GM12872 (cell line): ENCODE results near the gene INPP5A.

Experiments used
- TF ChIP-seq, protein P1 (sequence below): IDR thresholded peaks from 3 replicates; pipeline ENCODE4 v1.5.1; 2011; ENCODE audit warnings: low read depth, mild to moderate bottlenecking, low read length, moderate library complexity; ENCODE audit not compliant: insufficient read depth

The INPP5A gene, protein sequence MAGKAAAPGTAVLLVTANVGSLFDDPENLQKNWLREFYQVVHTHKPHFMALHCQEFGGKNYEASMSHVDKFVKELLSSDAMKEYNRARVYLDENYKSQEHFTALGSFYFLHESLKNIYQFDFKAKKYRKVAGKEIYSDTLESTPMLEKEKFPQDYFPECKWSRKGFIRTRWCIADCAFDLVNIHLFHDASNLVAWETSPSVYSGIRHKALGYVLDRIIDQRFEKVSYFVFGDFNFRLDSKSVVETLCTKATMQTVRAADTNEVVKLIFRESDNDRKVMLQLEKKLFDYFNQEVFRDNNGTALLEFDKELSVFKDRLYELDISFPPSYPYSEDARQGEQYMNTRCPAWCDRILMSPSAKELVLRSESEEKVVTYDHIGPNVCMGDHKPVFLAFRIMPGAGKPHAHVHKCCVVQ

DNA sequence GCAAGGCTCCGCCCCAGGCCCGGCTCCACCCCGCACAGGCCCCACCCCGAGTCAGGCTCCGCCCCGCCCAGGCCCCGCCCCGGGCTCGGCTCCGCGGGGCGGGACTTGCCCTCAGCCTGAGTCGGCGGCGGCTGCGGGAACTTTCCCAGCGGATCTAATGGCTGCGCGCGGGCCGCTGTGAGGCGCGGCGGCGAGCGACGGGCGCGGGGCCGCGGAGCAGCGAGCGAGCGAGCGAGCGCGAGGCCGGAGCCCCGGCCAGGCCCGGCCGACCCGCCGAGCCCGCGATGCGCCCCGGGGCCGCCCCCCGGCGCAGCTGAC lies at the start of gene INPP5A:
Gene INPP5A, plus strand, starts transcription at position 104 of the 318 bp plus-strand sequence. CDS start 310 bp downstream, outside the sequence.
- TF ChIP-seq, protein P1, sequence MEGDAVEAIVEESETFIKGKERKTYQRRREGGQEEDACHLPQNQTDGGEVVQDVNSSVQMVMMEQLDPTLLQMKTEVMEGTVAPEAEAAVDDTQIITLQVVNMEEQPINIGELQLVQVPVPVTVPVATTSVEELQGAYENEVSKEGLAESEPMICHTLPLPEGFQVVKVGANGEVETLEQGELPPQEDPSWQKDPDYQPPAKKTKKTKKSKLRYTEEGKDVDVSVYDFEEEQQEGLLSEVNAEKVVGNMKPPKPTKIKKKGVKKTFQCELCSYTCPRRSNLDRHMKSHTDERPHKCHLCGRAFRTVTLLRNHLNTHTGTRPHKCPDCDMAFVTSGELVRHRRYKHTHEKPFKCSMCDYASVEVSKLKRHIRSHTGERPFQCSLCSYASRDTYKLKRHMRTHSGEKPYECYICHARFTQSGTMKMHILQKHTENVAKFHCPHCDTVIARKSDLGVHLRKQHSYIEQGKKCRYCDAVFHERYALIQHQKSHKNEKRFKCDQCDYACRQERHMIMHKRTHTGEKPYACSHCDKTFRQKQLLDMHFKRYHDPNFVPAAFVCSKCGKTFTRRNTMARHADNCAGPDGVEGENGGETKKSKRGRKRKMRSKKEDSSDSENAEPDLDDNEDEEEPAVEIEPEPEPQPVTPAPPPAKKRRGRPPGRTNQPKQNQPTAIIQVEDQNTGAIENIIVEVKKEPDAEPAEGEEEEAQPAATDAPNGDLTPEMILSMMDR: no peak

DNA sequence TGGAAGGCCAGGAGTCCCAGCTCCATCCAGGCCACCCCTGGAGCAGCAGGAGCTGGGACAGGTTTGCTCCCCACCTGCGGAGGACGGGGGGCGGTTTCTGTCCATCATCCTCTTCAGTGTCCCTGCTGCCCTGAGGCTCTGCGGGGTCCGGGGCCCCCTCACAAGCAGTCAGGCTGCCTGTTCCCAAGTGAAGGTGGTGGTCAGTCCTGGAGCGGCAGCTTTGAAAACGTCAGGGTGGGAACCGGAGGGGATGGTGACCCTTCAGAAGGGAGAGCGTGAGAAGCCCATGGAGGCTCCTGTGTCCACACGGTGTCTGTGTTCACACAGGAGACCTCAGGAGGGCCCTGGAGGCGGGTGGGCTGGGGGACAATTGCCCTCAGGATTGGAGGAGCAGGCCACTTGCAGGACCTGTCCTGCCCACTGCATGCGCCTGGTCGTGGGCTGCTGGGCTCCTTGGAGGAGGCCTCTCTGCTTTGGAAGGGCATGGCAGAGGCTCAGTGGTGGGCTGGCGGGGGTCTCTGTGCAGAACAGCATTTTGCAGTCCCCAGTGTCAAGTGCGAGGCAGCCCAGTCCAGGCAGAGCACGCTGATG lies 49.3 kb upstream of the INPP5A start:
- TF ChIP-seq, protein P1: no peak

DNA sequence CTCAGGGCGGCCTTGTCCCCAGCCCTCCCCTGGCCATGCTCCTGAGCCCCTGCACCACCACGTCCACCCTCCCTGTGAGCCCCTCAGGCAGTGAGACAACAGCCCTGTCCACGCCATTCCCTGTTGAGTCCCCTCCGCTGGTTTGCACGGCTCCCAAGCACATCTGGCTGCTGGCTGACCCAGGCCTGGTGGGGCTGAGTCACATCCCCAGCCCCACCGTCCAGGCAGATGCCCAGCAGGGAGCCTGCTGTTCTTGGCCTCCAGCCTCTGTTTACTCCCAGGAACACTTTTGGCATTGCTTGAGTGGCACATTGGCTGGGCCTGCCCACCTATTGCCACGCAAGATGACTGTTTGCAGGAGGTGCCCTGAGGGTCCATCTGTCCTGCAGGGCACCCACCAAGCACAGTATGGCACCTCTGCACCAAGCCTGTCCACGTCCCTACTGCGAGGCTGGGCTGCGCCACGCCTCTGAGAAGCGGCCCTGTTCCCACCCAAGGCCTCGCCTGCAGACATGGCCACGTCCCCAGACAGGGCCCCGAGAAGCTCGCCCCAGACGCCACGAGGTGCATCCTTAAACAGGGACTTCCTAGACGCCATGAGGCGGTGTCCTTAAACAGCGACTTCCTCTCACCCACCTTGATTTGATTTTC lies 48.4 kb upstream of the INPP5A start:
- TF ChIP-seq, protein P1: no peak

DNA sequence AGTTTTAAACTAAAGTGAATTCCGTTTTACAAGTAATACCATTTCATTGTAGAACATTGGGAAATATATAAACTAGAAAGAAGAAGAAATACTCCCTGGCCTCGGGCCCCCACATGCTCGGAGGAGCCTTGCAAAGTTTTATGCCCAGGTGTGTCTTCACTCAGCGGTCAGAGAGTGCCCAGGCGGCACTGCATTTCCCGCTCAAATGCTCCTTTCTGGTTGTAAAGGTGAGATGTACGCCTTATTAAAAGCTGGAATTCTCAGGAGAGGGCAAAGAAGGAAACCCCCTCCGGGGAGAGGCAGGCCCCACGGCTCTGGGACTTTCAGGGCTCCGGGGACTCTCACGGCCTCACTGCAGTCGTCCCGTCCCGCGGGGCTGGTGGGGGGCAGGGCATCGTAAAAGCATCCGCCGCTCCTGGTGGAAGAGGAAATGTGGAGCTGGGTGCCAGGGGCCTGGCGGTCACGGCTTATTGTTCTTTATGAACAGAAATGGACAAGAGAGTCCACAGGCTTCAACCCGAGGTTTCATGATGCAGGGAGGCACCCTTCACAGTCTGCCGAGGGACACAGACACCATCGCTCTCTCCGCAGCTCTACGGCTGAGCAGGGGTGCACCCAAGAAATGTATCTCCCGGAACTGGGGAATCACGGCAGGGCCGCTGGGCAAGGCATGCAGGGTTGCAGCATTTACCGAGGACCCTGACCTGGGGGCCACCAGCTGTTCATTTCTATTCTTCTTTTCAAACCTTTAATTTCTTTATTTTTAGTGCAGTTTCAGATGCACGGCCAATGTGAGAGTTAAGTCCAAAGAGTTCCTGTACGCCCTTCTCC lies 47.7 kb upstream of the INPP5A start:
- TF ChIP-seq, protein P1: no peak

DNA sequence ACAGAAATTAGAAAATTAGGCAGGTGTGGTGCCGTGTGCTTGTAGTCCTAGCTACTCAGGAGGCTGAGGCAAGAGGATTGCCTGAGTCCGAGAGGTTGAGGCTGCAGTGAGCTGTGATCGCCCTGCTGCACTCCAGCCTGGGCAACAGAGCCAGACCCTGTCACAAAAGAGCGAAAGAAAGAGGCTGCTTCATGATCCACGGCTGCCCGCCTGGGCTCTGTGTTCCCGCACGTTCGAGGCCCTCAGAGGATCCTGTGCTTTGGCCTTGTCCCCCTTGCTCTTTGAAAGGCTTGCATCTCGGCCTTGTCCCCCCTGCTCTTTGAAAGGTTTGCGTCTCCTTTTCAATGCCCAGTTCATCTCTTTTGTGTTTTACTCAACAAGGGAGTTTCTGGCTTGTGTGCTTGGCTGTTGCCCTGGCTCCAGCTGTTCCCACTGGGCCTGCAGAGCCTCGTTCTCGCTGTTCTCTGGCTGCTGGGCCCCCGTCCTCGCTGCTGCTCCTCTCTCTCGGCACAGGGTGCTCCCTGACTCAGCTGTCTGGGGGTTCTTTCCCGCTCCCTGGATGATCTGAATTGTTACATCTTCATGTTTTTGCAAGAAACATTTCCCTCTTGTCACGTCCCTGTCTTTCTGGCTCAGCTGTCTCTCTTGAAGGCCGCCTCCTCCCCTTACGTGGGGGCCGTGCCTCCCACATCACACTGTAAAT lies 45.1 kb upstream of the INPP5A start:
- TF ChIP-seq, protein P1: no peak

DNA sequence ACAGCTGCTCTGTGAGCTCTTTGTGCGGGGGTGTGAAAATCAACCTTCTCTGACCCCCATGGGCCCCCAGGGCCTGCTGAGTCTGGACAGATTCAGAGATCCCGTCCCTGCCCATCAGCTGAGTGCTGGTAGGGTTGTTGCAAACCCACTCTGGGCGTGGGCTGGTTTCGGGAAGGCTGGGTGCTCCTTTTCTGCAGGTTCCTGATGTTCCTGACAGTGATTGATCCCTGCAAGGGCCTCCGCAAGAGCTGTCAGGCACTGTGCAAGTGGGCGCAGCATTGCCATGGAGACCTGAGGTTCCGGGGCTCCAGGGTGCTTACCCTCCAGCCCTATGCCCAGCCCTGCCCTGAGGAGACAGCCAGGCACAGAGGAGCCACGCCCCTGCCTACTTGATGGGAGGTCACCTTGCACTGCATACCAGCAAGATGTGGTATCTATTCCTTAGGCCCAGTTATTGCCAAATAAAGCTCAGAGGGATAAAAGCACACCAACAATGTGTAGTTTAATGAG lies 44.3 kb upstream of the INPP5A start:
- TF ChIP-seq, protein P1: no peak
